ENCODE data around the gene BBS9.

Gene BBS9

GRCh38 chr7:33118383-33118782 is 11.0 kb upstream of the BBS9 start:
- no peak for DNase-seq

GRCh38 chr7:33127085-33127484 is 2.3 kb upstream of the BBS9 start:
- DNase-seq: no peak

- DNase-seq: no peak
Observed at GRCh38 chr7:33128631-33128989, 754 bp upstream of the BBS9 start.

- peak in 1 of 56 donors; percentile 42 for DNase-seq
Observed at GRCh38 chr7:33129806-33130153, 416 bp downstream of the BBS9 start.

GRCh38 chr7:33130184-33130583 is 820 bp downstream of the BBS9 start:
- DNase-seq: no peak

- DNase-seq: no peak
Observed at GRCh38 chr7:33137103-33137502, 7.7 kb downstream of the BBS9 start.

- DNase-seq: no peak
Observed at GRCh38 chr7:33142585-33142984, 13.2 kb downstream of the BBS9 start.

- DNase-seq: no peak
Observed at GRCh38 chr7:33143996-33144718, 14.8 kb downstream of the BBS9 start.

- no peak for DNase-seq
Observed at GRCh38 chr7:33145156-33145555, 15.8 kb downstream of the BBS9 start.

- no peak for DNase-seq
Observed at GRCh38 chr7:33152087-33152486, 22.7 kb downstream of the BBS9 start.

GRCh38 chr7:33155811-33156210 is 26.4 kb downstream of the BBS9 start:
- no peak for DNase-seq

GRCh38 chr7:33156441-33156840 is 27.1 kb downstream of the BBS9 start:
- DNase-seq: no peak

GRCh38 chr7:33157311-33157710 is 27.9 kb downstream of the BBS9 start:
- DNase-seq: no peak

- no peak for DNase-seq
Observed at GRCh38 chr7:33157781-33158180, 28.4 kb downstream of the BBS9 start.

- DNase-seq: no peak
Observed at GRCh38 chr7:33177876-33178275, 48.5 kb downstream of the BBS9 start.

GRCh38 chr7:33179519-33179918 is 50.2 kb downstream of the BBS9 start:
- no peak for DNase-seq

GRCh38 chr7:33183504-33183903 is 54.1 kb downstream of the BBS9 start:
- DNase-seq: no peak

- no peak for DNase-seq
Observed at GRCh38 chr7:33184828-33185227, 55.5 kb downstream of the BBS9 start.

- no peak for DNase-seq
Observed at GRCh38 chr7:33185786-33186185, 56.4 kb downstream of the BBS9 start.

- DNase-seq: no peak
Observed at GRCh38 chr7:33186192-33186591, 56.8 kb downstream of the BBS9 start.

- no peak for DNase-seq
Observed at GRCh38 chr7:33190688-33191304, 61.4 kb downstream of the BBS9 start.

GRCh38 chr7:33191340-33191739 is 62.0 kb downstream of the BBS9 start:
- no peak for DNase-seq

- no peak for DNase-seq
Observed at GRCh38 chr7:33192695-33193291, 63.4 kb downstream of the BBS9 start.
